HG03064 (cell line): ENCODE results near the gene VSTM2A.
"Not testable (repeated sequence)": the region's sequence is repeated elsewhere in the genome, so short reads cannot be mapped to it uniquely, and the experiment has no call there.

Source experiments
- ATAC-seq: cut with Tn5 transposase; IDR thresholded peaks from one replicate; pipeline ENCODE4 v1.9.1; 2021; ENCODE audit warnings: low read depth; ENCODE audit not compliant: unreplicated experiment

Gene VSTM2A

GRCh38 chr7:54541669-54542625, at the start of gene VSTM2A:
TSS of gene VSTM2A (plus strand) at chr7:54542375. CDS start at chr7:54542731, 356 bp downstream.
- no peak for ATAC-seq

GRCh38 chr7:54504531-54504930, 37.6 kb upstream of the VSTM2A start:
- not testable (repeated sequence) for ATAC-seq

- ATAC-seq, result no peak
These were observed 12.6 kb upstream of the VSTM2A start for GRCh38 chr7:54529568-54529967.

GRCh38 chr7:54538122-54538521, 4.1 kb upstream of the VSTM2A start:
- ATAC-seq, result no peak

GRCh38 chr7:54543051-54543488, 895 bp downstream of the VSTM2A start:
- ATAC-seq, result no peak

GRCh38 chr7:54544149-54544526, 2.0 kb downstream of the VSTM2A start:
- ATAC-seq, result no peak

- no peak for ATAC-seq
These were observed 2.5 kb downstream of the VSTM2A start for GRCh38 chr7:54544527-54545240.

GRCh38 chr7:54545241-54545563, 3.0 kb downstream of the VSTM2A start:
- ATAC-seq, result no peak

- no peak for ATAC-seq
These were observed 4.2 kb downstream of the VSTM2A start for GRCh38 chr7:54546081-54546985.

GRCh38 chr7:54546986-54547314, 4.8 kb downstream of the VSTM2A start:
- ATAC-seq, result no peak

- no peak for ATAC-seq
These were observed 8.3 kb downstream of the VSTM2A start for GRCh38 chr7:54550471-54550870.

- no peak for ATAC-seq
These were observed 13.9 kb downstream of the VSTM2A start for GRCh38 chr7:54556121-54556520.

- ATAC-seq, result no peak
These were observed 17.2 kb downstream of the VSTM2A start for GRCh38 chr7:54559401-54559800.

GRCh38 chr7:54560198-54560597, 18.0 kb downstream of the VSTM2A start:
- no peak for ATAC-seq

- ATAC-seq, result no peak
These were observed 18.5 kb downstream of the VSTM2A start for GRCh38 chr7:54560723-54561122.

GRCh38 chr7:54563329-54563916, 21.2 kb downstream of the VSTM2A start:
- no peak for ATAC-seq

- no peak for ATAC-seq
These were observed 23.3 kb downstream of the VSTM2A start for GRCh38 chr7:54565432-54565831.

GRCh38 chr7:54581511-54581910, 39.3 kb downstream of the VSTM2A start:
- no peak for ATAC-seq

- ATAC-seq, result no peak
These were observed 49.5 kb downstream of the VSTM2A start for GRCh38 chr7:54591404-54592386.
